Measurements from ENCODE around the gene BEST1. TPM values are rescaled to one million over a fixed set of nuclear protein-coding genes. Genes with fewer than 3 reads are reported as not detected.

The BEST1 gene
- total RNA-seq, 1 experiment from 2014 or later: 2.3 TPM

DNA sequence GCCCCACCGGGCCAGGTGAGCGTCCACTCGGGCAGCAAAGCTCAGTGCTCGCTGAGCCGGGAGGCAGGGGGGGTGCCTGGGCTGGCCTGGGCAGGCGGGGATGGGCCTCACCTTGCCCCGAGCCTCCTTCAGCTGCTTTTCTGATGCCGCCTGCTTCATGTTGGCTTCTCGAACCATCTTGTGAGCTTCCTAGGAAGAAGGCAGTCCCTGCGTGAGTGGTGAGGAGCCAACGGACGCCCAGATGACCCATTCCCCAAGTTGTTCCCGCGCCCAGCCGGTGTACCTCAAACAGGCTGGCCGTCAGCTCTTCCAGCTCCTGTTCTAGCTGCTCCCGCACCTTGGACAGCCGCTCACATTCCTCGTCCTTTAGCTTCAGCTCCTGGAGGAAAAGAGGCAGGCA is 42.9 kb upstream of the BEST1 start:
- Histone ChIP-seq H3K27me3 (ENCODE audit: insufficient read depth, low read length) (no peaks in the 10 kb centered on the region), H3K9me2 (ENCODE audit: insufficient read depth) (no peaks in the 10 kb centered on the region), H2AFZ (ENCODE audit: low read depth, low read length, poor library complexity, severe bottlenecking) (no peak overlapping the region), H3K4me2 (ENCODE audit: low read length) (no peak overlapping the region), H3K9me3 (ENCODE audit: control insufficient read depth in 1 of 2, insufficient read depth in 1 of 2, low read depth in 1 of 2, low read length in 2 of 2) (no peaks in the 10 kb centered on the region), H3K36me3 (ENCODE audit: control insufficient read depth in 1 of 2, insufficient read depth in 2 of 2, low read length in 2 of 2) (no peaks in the 10 kb centered on the region), H3K4me3 (replicated peaks in 1 of 2; ENCODE audit: low read depth in 1 of 2, low read length in 2 of 2) (no peak overlapping the region), H3K27ac (ENCODE audit: low read depth, low read length) (no peak overlapping the region), H4K20me1 (ENCODE audit: insufficient read depth) (no peaks in the 10 kb centered on the region), H3K79me2 (ENCODE audit: insufficient read depth, low read length) (no peaks in the 10 kb centered on the region), H3K4me1 (ENCODE audit: control insufficient read depth in 1 of 2, insufficient read depth in 2 of 2, low read length in 2 of 2) (no peaks in the 10 kb centered on the region), H3K9ac (ENCODE audit: low read length) (no peak overlapping the region)
- intact Hi-C loops (cut with micrococcal nuclease): no loop called here
- ATAC-seq: no peak
- ChIA-PET POLR2A (no interaction called here), CTCF (interaction anchor here (3.2 kb wide), 1 partner anchor 9 kb away, joined by 21 read pairs; no protein-coding TSS in a partner anchor), RAD21 (ENCODE audit: low non-redundant PET in 1 of 2, low total read pairs in 2 of 2, uncharacterized antibody in 2 of 2, unreplicated experiment in 2 of 2) (no interaction called here)
- BruUV-seq (replicated peaks): no TSS peak
- TF ChIP-seq, protein P1, sequence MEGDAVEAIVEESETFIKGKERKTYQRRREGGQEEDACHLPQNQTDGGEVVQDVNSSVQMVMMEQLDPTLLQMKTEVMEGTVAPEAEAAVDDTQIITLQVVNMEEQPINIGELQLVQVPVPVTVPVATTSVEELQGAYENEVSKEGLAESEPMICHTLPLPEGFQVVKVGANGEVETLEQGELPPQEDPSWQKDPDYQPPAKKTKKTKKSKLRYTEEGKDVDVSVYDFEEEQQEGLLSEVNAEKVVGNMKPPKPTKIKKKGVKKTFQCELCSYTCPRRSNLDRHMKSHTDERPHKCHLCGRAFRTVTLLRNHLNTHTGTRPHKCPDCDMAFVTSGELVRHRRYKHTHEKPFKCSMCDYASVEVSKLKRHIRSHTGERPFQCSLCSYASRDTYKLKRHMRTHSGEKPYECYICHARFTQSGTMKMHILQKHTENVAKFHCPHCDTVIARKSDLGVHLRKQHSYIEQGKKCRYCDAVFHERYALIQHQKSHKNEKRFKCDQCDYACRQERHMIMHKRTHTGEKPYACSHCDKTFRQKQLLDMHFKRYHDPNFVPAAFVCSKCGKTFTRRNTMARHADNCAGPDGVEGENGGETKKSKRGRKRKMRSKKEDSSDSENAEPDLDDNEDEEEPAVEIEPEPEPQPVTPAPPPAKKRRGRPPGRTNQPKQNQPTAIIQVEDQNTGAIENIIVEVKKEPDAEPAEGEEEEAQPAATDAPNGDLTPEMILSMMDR (IDR thresholded peaks at IDR 0.05 in 2 of 3, conservative IDR thresholded peaks at IDR 0.05 in 1 of 3; ENCODE audit: borderline replicate concordance in 1 of 3, insufficient read depth in 1 of 3, low read depth in 2 of 3, low read length in 2 of 3): no peak
- TF ChIP-seq, protein P2, sequence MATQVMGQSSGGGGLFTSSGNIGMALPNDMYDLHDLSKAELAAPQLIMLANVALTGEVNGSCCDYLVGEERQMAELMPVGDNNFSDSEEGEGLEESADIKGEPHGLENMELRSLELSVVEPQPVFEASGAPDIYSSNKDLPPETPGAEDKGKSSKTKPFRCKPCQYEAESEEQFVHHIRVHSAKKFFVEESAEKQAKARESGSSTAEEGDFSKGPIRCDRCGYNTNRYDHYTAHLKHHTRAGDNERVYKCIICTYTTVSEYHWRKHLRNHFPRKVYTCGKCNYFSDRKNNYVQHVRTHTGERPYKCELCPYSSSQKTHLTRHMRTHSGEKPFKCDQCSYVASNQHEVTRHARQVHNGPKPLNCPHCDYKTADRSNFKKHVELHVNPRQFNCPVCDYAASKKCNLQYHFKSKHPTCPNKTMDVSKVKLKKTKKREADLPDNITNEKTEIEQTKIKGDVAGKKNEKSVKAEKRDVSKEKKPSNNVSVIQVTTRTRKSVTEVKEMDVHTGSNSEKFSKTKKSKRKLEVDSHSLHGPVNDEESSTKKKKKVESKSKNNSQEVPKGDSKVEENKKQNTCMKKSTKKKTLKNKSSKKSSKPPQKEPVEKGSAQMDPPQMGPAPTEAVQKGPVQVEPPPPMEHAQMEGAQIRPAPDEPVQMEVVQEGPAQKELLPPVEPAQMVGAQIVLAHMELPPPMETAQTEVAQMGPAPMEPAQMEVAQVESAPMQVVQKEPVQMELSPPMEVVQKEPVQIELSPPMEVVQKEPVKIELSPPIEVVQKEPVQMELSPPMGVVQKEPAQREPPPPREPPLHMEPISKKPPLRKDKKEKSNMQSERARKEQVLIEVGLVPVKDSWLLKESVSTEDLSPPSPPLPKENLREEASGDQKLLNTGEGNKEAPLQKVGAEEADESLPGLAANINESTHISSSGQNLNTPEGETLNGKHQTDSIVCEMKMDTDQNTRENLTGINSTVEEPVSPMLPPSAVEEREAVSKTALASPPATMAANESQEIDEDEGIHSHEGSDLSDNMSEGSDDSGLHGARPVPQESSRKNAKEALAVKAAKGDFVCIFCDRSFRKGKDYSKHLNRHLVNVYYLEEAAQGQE (IDR thresholded peaks at IDR 0.05; ENCODE audit: low read depth): no peak
- TF ChIP-seq, protein P3, sequence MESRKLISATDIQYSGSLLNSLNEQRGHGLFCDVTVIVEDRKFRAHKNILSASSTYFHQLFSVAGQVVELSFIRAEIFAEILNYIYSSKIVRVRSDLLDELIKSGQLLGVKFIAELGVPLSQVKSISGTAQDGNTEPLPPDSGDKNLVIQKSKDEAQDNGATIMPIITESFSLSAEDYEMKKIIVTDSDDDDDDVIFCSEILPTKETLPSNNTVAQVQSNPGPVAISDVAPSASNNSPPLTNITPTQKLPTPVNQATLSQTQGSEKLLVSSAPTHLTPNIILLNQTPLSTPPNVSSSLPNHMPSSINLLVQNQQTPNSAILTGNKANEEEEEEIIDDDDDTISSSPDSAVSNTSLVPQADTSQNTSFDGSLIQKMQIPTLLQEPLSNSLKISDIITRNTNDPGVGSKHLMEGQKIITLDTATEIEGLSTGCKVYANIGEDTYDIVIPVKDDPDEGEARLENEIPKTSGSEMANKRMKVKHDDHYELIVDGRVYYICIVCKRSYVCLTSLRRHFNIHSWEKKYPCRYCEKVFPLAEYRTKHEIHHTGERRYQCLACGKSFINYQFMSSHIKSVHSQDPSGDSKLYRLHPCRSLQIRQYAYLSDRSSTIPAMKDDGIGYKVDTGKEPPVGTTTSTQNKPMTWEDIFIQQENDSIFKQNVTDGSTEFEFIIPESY (IDR thresholded peaks at IDR 0.05; ENCODE audit: extremely low read depth, insufficient replicate concordance, low read length): no peak
- no peak for TF ChIP-seq SRF (IDR thresholded peaks at IDR 0.05; ENCODE audit: low read depth)
- TF ChIP-seq YY1 (IDR thresholded peaks at IDR 0.05; ENCODE audit: extremely low read depth, insufficient replicate concordance, low read depth, low read length): no peak
- TF ChIP-seq ZNF274 (IDR thresholded peaks at IDR 0.05; ENCODE audit: low read depth, low read length): no peak
- TF ChIP-seq FOSL1 (IDR thresholded peaks at IDR 0.05; ENCODE audit: low read depth): no peak
- no peak for TF ChIP-seq SIN3A (IDR thresholded peaks at IDR 0.05; ENCODE audit: low read depth)
- no peak for TF ChIP-seq POLR2A (IDR thresholded peaks at IDR 0.05; ENCODE audit: borderline replicate concordance, extremely low read depth, insufficient read depth, insufficient read length)
- TF ChIP-seq ELF1 (IDR thresholded peaks at IDR 0.05; ENCODE audit: borderline replicate concordance, low read depth): no peak
- TF ChIP-seq SP1 (IDR thresholded peaks at IDR 0.05; ENCODE audit: low read depth): no peak
- TF ChIP-seq CBX3 (IDR thresholded peaks at IDR 0.05; ENCODE audit: low read depth): no peak
- no peak for TF ChIP-seq TCF7L2 (IDR thresholded peaks at IDR 0.05; ENCODE audit: borderline replicate concordance, extremely low read depth, insufficient read depth, insufficient read length)
- no peak for TF ChIP-seq POLR2AphosphoS5 (IDR thresholded peaks at IDR 0.05; ENCODE audit: low read depth, low read length)
- TF ChIP-seq, protein P4, sequence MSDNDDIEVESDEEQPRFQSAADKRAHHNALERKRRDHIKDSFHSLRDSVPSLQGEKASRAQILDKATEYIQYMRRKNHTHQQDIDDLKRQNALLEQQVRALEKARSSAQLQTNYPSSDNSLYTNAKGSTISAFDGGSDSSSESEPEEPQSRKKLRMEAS (IDR thresholded peaks at IDR 0.05): no peak
- DNase-seq (ENCODE audit: low read depth, low spot score): no peak

Measured in HCT116 (cell line).